Neural progenitor cell (in vitro differentiated cells): Measurements from ENCODE around the gene SH3BP5.

ENCODE experiments used
- EZH2 ChIP-seq: fragments of 200-600 bp; sonication (generic); IDR thresholded peaks from 2 replicates; pipeline ENCODE4 v1.6.1; 2017; ENCODE audit warnings: antibody characterized with exemption, mild to moderate bottlenecking, moderate library complexity
- TF ChIP-seq, protein P1 (sequence below): fragments of 200-600 bp; sonication (generic); IDR thresholded peaks from 2 replicates; pipeline ENCODE4 v1.5.1; 2017; ENCODE audit warnings: antibody characterized with exemption, mild to moderate bottlenecking

DNA sequence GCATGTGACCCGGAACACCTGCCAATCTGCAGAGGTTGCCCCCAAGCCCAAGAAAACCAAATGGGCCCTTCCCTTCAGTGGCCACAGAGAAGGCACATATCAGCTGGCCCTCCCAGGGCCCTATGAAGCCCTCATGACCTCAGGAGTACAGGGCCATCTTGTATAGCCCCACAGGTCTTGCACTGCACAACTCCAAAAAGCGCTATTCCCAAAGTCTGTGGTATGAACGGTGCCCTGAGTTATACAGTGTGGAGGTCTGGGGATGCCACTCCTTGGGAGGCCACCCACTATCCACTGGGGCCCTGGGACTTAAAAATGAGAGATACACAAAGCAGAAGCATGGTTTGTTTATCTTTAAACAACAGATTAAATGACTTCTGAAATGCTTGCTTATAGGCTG is 64.9 kb downstream of the SH3BP5 start:
- TF ChIP-seq, protein P1, sequence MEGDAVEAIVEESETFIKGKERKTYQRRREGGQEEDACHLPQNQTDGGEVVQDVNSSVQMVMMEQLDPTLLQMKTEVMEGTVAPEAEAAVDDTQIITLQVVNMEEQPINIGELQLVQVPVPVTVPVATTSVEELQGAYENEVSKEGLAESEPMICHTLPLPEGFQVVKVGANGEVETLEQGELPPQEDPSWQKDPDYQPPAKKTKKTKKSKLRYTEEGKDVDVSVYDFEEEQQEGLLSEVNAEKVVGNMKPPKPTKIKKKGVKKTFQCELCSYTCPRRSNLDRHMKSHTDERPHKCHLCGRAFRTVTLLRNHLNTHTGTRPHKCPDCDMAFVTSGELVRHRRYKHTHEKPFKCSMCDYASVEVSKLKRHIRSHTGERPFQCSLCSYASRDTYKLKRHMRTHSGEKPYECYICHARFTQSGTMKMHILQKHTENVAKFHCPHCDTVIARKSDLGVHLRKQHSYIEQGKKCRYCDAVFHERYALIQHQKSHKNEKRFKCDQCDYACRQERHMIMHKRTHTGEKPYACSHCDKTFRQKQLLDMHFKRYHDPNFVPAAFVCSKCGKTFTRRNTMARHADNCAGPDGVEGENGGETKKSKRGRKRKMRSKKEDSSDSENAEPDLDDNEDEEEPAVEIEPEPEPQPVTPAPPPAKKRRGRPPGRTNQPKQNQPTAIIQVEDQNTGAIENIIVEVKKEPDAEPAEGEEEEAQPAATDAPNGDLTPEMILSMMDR = no peak
- no peak for TF ChIP-seq EZH2
